TTC549 (cell line): ENCODE data around the gene LYPLA2.
"Not testable (repeated sequence)": the region's sequence is repeated elsewhere in the genome, so short reads cannot be mapped to it uniquely, and the experiment has no call there.

Experiments
- FAIRE-seq: peaks from 2 replicates; lab custom pipeline; 2012; peaks lifted over from hg19 to GRCh38; lab: Jason Lieb, UNC

The LYPLA2 gene

GRCh38 chr1:23779826-23780371, 11.0 kb upstream of the LYPLA2 start:
- FAIRE-seq = no peak

GRCh38 chr1:23783141-23783540, 7.8 kb upstream of the LYPLA2 start:
- FAIRE-seq = not testable (repeated sequence)

GRCh38 chr1:23784846-23785245, 6.1 kb upstream of the LYPLA2 start:
- no peak for FAIRE-seq

- FAIRE-seq = no peak
Measured at GRCh38 chr1:23787701-23788100, 3.2 kb upstream of the LYPLA2 start.

- FAIRE-seq = no peak
Measured at GRCh38 chr1:23788695-23789094, 2.2 kb upstream of the LYPLA2 start.

- no peak for FAIRE-seq
Measured at GRCh38 chr1:23791516-23792047, 637 bp downstream of the LYPLA2 start.

- FAIRE-seq = no peak
Measured at GRCh38 chr1:23792151-23792945, 1.4 kb downstream of the LYPLA2 start.

GRCh38 chr1:23793018-23793781, 2.3 kb downstream of the LYPLA2 start:
- FAIRE-seq = no peak

GRCh38 chr1:23793861-23794731, 3.2 kb downstream of the LYPLA2 start:
- no peak for FAIRE-seq

GRCh38 chr1:23794732-23795182, 3.8 kb downstream of the LYPLA2 start:
- not testable (repeated sequence) for FAIRE-seq

- no peak for FAIRE-seq
Measured at GRCh38 chr1:23795676-23796465, 4.9 kb downstream of the LYPLA2 start.

- no peak for FAIRE-seq
Measured at GRCh38 chr1:23796466-23797271, 5.7 kb downstream of the LYPLA2 start.

GRCh38 chr1:23797478-23798448, 6.8 kb downstream of the LYPLA2 start:
- FAIRE-seq = no peak

GRCh38 chr1:23798662-23799142, 7.8 kb downstream of the LYPLA2 start:
- FAIRE-seq = no peak

GRCh38 chr1:23799255-23799569, 8.3 kb downstream of the LYPLA2 start:
- FAIRE-seq = no peak

GRCh38 chr1:23799570-23800399, 8.8 kb downstream of the LYPLA2 start:
- FAIRE-seq = no peak

GRCh38 chr1:23800400-23801337, 9.7 kb downstream of the LYPLA2 start, which contains the start of gene GALE:
TSS of gene GALE (minus strand) at chr1:23800754. CDS start at chr1:23799007, 1,747 bp downstream.
- no peak for FAIRE-seq
